Measurements from ENCODE around the gene QRFP.

QRFP gene

GRCh38 chr9:130890870-130891687 is 5.5 kb downstream of the QRFP start:
- DNase-seq, result no peak

- DNase-seq, result no peak
These were observed 6.5 kb downstream of the QRFP start for GRCh38 chr9:130890124-130890523.

- DNase-seq, result no peak
These were observed 8.3 kb downstream of the QRFP start for GRCh38 chr9:130888146-130888885.

- DNase-seq, result no peak
These were observed 9.0 kb downstream of the QRFP start for GRCh38 chr9:130887494-130888144.

GRCh38 chr9:130886981-130887380 is 9.6 kb downstream of the QRFP start:
- no peak for DNase-seq

GRCh38 chr9:130885484-130886375 is 10.9 kb downstream of the QRFP start:
- no peak for DNase-seq

GRCh38 chr9:130884542-130885483 is 11.8 kb downstream of the QRFP start:
- no peak for DNase-seq

- no peak for DNase-seq
These were observed 12.5 kb downstream of the QRFP start for GRCh38 chr9:130884111-130884531.

- no peak for DNase-seq
These were observed 13.1 kb downstream of the QRFP start for GRCh38 chr9:130883479-130883878.

GRCh38 chr9:130882696-130883225 is 13.9 kb downstream of the QRFP start:
- no peak for DNase-seq

GRCh38 chr9:130881516-130881915 is 15.1 kb downstream of the QRFP start:
- no peak for DNase-seq

- DNase-seq, result no peak
These were observed 15.9 kb downstream of the QRFP start for GRCh38 chr9:130880599-130881220.

- DNase-seq, result no peak
These were observed 16.7 kb downstream of the QRFP start for GRCh38 chr9:130879863-130880411.

GRCh38 chr9:130878295-130878694 is 18.3 kb downstream of the QRFP start:
- DNase-seq, result no peak

- DNase-seq, result no peak
These were observed 19.3 kb downstream of the QRFP start for GRCh38 chr9:130877300-130877699.

- DNase-seq, result no peak
These were observed 21.8 kb downstream of the QRFP start for GRCh38 chr9:130874783-130875182.

- no peak for DNase-seq
These were observed 22.6 kb downstream of the QRFP start for GRCh38 chr9:130873966-130874365.

GRCh38 chr9:130872912-130873503 is 23.6 kb downstream of the QRFP start:
- no peak for DNase-seq

GRCh38 chr9:130872508-130872907 is 24.1 kb downstream of the QRFP start:
- DNase-seq, result no peak
